SK-N-MC (cell line): ENCODE measurements around the gene GFRA1.

Experiments used
- DNase-seq: peaks from one replicate; pipeline ENCODE4 v3.0.0-alpha.2; 2011; ENCODE audit warnings: low read depth, low spot score
- H3K27ac ChIP-seq: fragments of 200-600 bp; sonication (generic); 2 replicates; pipeline ENCODE4 v1.5.1; 2016; ENCODE audit warnings: mixed run types
- H3K36me3 ChIP-seq: fragments of 200-600 bp; sonication (generic); 2 replicates; pipeline ENCODE4 v1.6.1; 2017; ENCODE audit warnings: antibody characterized with exemption, low read length, mixed read lengths; ENCODE audit not compliant: insufficient read depth
- H3K4me3 ChIP-seq: fragments of 200-600 bp; sonication (generic); 2 replicates; pipeline ENCODE4 v1.5.1; 2016
- H3K9ac ChIP-seq: fragments of 200-600 bp; sonication (generic); 2 replicates; pipeline ENCODE4 v1.8.0; 2017; ENCODE audit warnings: mixed run types, mixed read lengths; ENCODE audit not compliant: insufficient read length
- H3K9me3 ChIP-seq: fragments of 200-600 bp; sonication (generic); 2 replicates; pipeline ENCODE4 v1.6.1; 2017; ENCODE audit warnings: low read depth, mild to moderate bottlenecking, antibody characterized with exemption, low read length, moderate library complexity, mixed read lengths
- EZH2 ChIP-seq: fragments of 200-600 bp; sonication (generic); IDR thresholded peaks from one replicate; pipeline ENCODE4 v1.6.1; 2017; ENCODE audit warnings: antibody characterized with exemption
- FOXP2 ChIP-seq: optimal IDR thresholded peaks from 2 replicates; pipeline ENCODE3; 2011; ENCODE audit warnings: mild to moderate bottlenecking, moderate library complexity; ENCODE audit not compliant: insufficient read depth; ENCODE audit errors: extremely low read length, control extremely low read depth
- POLR2AphosphoS5 ChIP-seq: IDR thresholded peaks from 2 replicates; pipeline ENCODE4 v1.6.1; 2012; ENCODE audit warnings: mild to moderate bottlenecking, low read depth, low read length, borderline replicate concordance

The GFRA1 gene

GRCh38 chr10:116134322-116134721 lies 138.7 kb downstream of the GFRA1 start:
- no peaks in the 10 kb centered on the region for H3K9me3 ChIP-seq
- no peak overlapping the region for H3K4me3 ChIP-seq
- no peaks in the 10 kb centered on the region for H3K36me3 ChIP-seq
- TF ChIP-seq POLR2AphosphoS5 (no peak), FOXP2 (no peak), EZH2 (no peak)
- H3K27ac ChIP-seq, result no peak overlapping the region
- no peak for DNase-seq
- no peak overlapping the region for H3K9ac ChIP-seq

GRCh38 chr10:116133634-116134033 lies 139.4 kb downstream of the GFRA1 start:
- Histone ChIP-seq H3K4me3 (no peak overlapping the region), H3K9ac (no peak overlapping the region), H3K27ac (no peak overlapping the region), H3K9me3 (no peaks in the 10 kb centered on the region), H3K36me3 (no peaks in the 10 kb centered on the region)
- no peak for TF ChIP-seq FOXP2
- TF ChIP-seq POLR2AphosphoS5, result no peak
- TF ChIP-seq EZH2, result no peak
- DNase-seq, result no peak

GRCh38 chr10:116132780-116133399 lies 140.1 kb downstream of the GFRA1 start:
- no peaks in the 10 kb centered on the region for H3K9me3 ChIP-seq
- no peak overlapping the region for H3K27ac ChIP-seq
- H3K9ac ChIP-seq, result no peak overlapping the region
- no peak for DNase-seq
- H3K4me3 ChIP-seq, result no peak overlapping the region
- no peak for TF ChIP-seq FOXP2
- TF ChIP-seq EZH2, result no peak
- TF ChIP-seq POLR2AphosphoS5, result no peak
- no peaks in the 10 kb centered on the region for H3K36me3 ChIP-seq

GRCh38 chr10:116130006-116130405 lies 143.0 kb downstream of the GFRA1 start:
- Histone ChIP-seq H3K36me3 (no peaks in the 10 kb centered on the region), H3K27ac (no peak overlapping the region), H3K9me3 (no peaks in the 10 kb centered on the region), H3K4me3 (no peak overlapping the region), H3K9ac (no peak overlapping the region)
- TF ChIP-seq EZH2 (no peak), POLR2AphosphoS5 (no peak), FOXP2 (no peak)
- DNase-seq, result no peak

- H3K27ac ChIP-seq, result no peak overlapping the region
- H3K36me3 ChIP-seq, result no peaks in the 10 kb centered on the region
- H3K9me3 ChIP-seq, result no peaks in the 10 kb centered on the region
- TF ChIP-seq POLR2AphosphoS5 (no peak), EZH2 (no peak), FOXP2 (no peak)
- no peak overlapping the region for H3K4me3 ChIP-seq
- DNase-seq, result no peak
- H3K9ac ChIP-seq, result no peak overlapping the region
Observed at GRCh38 chr10:116126954-116127695, 145.9 kb downstream of the GFRA1 start.

GRCh38 chr10:116126239-116126638 lies 146.8 kb downstream of the GFRA1 start:
- DNase-seq, result no peak
- TF ChIP-seq POLR2AphosphoS5 (no peak), FOXP2 (no peak), EZH2 (no peak)

GRCh38 chr10:116125180-116125579 lies 147.8 kb downstream of the GFRA1 start:
- H3K27ac ChIP-seq, result no peak overlapping the region
- H3K36me3 ChIP-seq, result no peaks in the 10 kb centered on the region
- no peak overlapping the region for H3K9ac ChIP-seq
- no peak overlapping the region for H3K4me3 ChIP-seq
- TF ChIP-seq FOXP2, result no peak
- TF ChIP-seq EZH2, result no peak
- no peak for TF ChIP-seq POLR2AphosphoS5
- no peak for DNase-seq
- H3K9me3 ChIP-seq, result no peaks in the 10 kb centered on the region

More at GRCh38 chr10:116126239-116126638, 146.8 kb downstream of the GFRA1 start:
- Histone ChIP-seq H3K4me3 (no peak overlapping the region), H3K9me3 (no peaks in the 10 kb centered on the region), H3K9ac (no peak overlapping the region), H3K36me3 (no peaks in the 10 kb centered on the region), H3K27ac (no peak overlapping the region)

GRCh38 chr10:116124777-116125176 lies 148.2 kb downstream of the GFRA1 start:
- TF ChIP-seq FOXP2 (no peak), EZH2 (no peak), POLR2AphosphoS5 (no peak)
- Histone ChIP-seq H3K27ac (no peak overlapping the region), H3K9me3 (no peaks in the 10 kb centered on the region), H3K9ac (no peak overlapping the region), H3K36me3 (no peaks in the 10 kb centered on the region), H3K4me3 (no peak overlapping the region)
- no peak for DNase-seq
